ENCODE results near the gene SAMD1.

The SAMD1 gene

GRCh38 chr19:14090509-14091080 is at the start of gene SAMD1:
Gene SAMD1 (minus strand): TSS chr19:14090751.
- DNase-seq (ENCODE audit: low spot score): peak; percentile 91
- CTCF ChIA-PET: no interaction called here
- H3K27ac ChIP-seq: peak within 1 kb of the TSS; percentile 92
- POLR2A ChIA-PET (ENCODE audit: low non-redundant PET): no interaction called here
- no peak for TF ChIP-seq CTCF (conservative IDR thresholded peaks at IDR 0.05; ENCODE audit: low read depth)

- POLR2A ChIA-PET (ENCODE audit: low non-redundant PET): no interaction called here
- no peak for TF ChIP-seq CTCF (conservative IDR thresholded peaks at IDR 0.05; ENCODE audit: low read depth)
- CTCF ChIA-PET: interaction anchor here (0.6 to 1.6 kb wide), 2 partner anchors 66 to 209 kb away, joined by 5 to 7 read pairs; no protein-coding TSS in a partner anchor
- no peak overlapping the region for H3K27ac ChIP-seq
- DNase-seq (ENCODE audit: low spot score): no peak
These were observed 49.4 kb upstream of the SAMD1 start for GRCh38 chr19:14139944-14140343.

- ChIA-PET POLR2A (ENCODE audit: low non-redundant PET) (no interaction called here), CTCF (interaction anchor here (1.6 kb wide), 1 partner anchor 210 kb away, joined by 7 read pairs; no protein-coding TSS in a partner anchor)
- peak overlapping the region; percentile 96 for H3K27ac ChIP-seq
- TF ChIP-seq CTCF (conservative IDR thresholded peaks at IDR 0.05; ENCODE audit: low read depth): no peak
- no peak for DNase-seq (ENCODE audit: low spot score)
These were observed 48.2 kb upstream of the SAMD1 start for GRCh38 chr19:14138576-14139265.

- ChIA-PET POLR2A (ENCODE audit: low non-redundant PET) (no interaction called here), CTCF (interaction anchor here (0.6 to 1.8 kb wide), 19 partner anchors 8 to 1393 kb away, joined by 3 to 10 read pairs (median 3); partner anchors contain the start of genes ADGRE5 and MISP3)
- TF ChIP-seq CTCF (conservative IDR thresholded peaks at IDR 0.05; ENCODE audit: low read depth): peak; percentile 99
- DNase-seq (ENCODE audit: low spot score): peak; percentile 99
- peak within 1 kb of the TSS; percentile 96 for H3K27ac ChIP-seq
These were observed 46.1 kb upstream of the SAMD1 start, which contains the start of gene ASF1B for GRCh38 chr19:14136509-14137281. Gene ASF1B (minus strand): TSS chr19:14136589. CDS start chr19:14136456, 133 bp downstream.

- ChIA-PET POLR2A (ENCODE audit: low non-redundant PET) (interaction anchor here (0.6 kb wide), 1 partner anchor 204 kb away, joined by 6 read pairs; no protein-coding TSS in a partner anchor), CTCF (interaction anchor here (0.6 to 1.8 kb wide), 7 partner anchors 44 to 829 kb away, joined by 3 to 10 read pairs (median 5); partner anchors contain the start of genes ADGRE5 and MISP3)
- H3K27ac ChIP-seq: peak overlapping the region; percentile 96
- no peak for DNase-seq (ENCODE audit: low spot score)
- no peak for TF ChIP-seq CTCF (conservative IDR thresholded peaks at IDR 0.05; ENCODE audit: low read depth)
These were observed 45.5 kb upstream of the SAMD1 start for GRCh38 chr19:14135985-14136508.

- TF ChIP-seq CTCF (conservative IDR thresholded peaks at IDR 0.05; ENCODE audit: low read depth): no peak
- peak overlapping the region; percentile 96 for H3K27ac ChIP-seq
These were observed 44.8 kb upstream of the SAMD1 start for GRCh38 chr19:14135355-14135754.

More at GRCh38 chr19:14135355-14135754, 44.8 kb upstream of the SAMD1 start:
- POLR2A ChIA-PET (ENCODE audit: low non-redundant PET): interaction anchor here (0.6 kb wide), 1 partner anchor 205 kb away, joined by 6 read pairs; no protein-coding TSS in a partner anchor
- CTCF ChIA-PET: interaction anchor here (0.7 kb wide), 1 partner anchor 185 kb away, joined by 4 read pairs; no protein-coding TSS in a partner anchor
- DNase-seq (ENCODE audit: low spot score): no peak

Measured in RWPE1 (cell line).